ENCODE measurements around the gene PPM1F. TPM values are rescaled to one million over a fixed set of nuclear protein-coding genes. Genes with fewer than 3 reads are reported as not detected.
A peak's percentile ranks its signal among the peaks of the same experiment; 100 is the strongest.

The PPM1F gene
- total RNA-seq, 1 donor, result 30.6 TPM

DNA sequence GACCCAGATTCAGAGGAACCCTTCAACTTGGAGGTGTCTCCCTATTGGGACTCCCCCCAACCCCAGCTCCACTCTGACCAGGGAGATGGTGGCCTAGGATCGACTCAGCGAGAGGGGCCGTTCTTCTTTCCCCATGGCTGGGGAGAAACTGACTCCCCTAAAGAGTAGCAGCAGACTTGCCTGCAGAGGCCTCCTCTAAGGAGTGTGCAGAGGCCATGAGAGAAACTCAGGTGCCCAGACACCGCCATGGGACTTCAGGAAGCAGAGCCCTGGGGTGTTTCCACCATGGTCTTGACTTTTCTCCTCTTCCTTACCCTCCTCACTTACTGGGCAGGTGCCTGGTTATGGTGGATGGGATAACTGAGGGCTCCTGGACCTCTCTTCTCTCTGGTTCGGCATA lies 32.6 kb upstream of the PPM1F start:
- no peak overlapping the region for H3K4me3 ChIP-seq (ENCODE audit: low read depth, low read length)
- TF ChIP-seq, protein P1, sequence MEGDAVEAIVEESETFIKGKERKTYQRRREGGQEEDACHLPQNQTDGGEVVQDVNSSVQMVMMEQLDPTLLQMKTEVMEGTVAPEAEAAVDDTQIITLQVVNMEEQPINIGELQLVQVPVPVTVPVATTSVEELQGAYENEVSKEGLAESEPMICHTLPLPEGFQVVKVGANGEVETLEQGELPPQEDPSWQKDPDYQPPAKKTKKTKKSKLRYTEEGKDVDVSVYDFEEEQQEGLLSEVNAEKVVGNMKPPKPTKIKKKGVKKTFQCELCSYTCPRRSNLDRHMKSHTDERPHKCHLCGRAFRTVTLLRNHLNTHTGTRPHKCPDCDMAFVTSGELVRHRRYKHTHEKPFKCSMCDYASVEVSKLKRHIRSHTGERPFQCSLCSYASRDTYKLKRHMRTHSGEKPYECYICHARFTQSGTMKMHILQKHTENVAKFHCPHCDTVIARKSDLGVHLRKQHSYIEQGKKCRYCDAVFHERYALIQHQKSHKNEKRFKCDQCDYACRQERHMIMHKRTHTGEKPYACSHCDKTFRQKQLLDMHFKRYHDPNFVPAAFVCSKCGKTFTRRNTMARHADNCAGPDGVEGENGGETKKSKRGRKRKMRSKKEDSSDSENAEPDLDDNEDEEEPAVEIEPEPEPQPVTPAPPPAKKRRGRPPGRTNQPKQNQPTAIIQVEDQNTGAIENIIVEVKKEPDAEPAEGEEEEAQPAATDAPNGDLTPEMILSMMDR (IDR thresholded peaks at IDR 0.05; ENCODE audit: insufficient read depth, low read length), result no peak
- no peak for DNase-seq (ENCODE audit: low read depth)

DNA sequence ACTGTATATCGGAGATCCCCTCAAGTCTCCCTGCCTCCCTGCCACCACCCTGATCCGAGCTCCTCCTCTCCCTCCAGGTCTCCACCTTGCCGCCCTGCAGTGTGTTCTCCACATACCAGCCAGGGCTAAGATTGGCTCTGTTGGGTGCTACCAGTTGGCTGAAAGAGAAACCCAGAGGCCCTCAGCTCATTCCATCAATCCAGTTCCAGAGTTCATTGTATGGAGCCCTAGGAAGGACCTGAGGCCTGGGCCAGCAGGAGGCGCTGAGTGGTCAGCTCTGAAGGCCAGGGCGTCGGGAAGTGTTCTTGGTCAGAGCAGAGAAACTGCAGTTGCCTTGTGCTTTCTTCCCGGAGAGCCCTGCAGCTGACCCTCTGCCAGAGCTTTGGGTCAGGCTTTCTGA lies 32.1 kb upstream of the PPM1F start:
- peak; percentile 43 for DNase-seq (ENCODE audit: low read depth)
- TF ChIP-seq, protein P1 (IDR thresholded peaks at IDR 0.05; ENCODE audit: insufficient read depth, low read length), result peak; percentile 54
- H3K4me3 ChIP-seq (ENCODE audit: low read depth, low read length), result no peak overlapping the region

DNA sequence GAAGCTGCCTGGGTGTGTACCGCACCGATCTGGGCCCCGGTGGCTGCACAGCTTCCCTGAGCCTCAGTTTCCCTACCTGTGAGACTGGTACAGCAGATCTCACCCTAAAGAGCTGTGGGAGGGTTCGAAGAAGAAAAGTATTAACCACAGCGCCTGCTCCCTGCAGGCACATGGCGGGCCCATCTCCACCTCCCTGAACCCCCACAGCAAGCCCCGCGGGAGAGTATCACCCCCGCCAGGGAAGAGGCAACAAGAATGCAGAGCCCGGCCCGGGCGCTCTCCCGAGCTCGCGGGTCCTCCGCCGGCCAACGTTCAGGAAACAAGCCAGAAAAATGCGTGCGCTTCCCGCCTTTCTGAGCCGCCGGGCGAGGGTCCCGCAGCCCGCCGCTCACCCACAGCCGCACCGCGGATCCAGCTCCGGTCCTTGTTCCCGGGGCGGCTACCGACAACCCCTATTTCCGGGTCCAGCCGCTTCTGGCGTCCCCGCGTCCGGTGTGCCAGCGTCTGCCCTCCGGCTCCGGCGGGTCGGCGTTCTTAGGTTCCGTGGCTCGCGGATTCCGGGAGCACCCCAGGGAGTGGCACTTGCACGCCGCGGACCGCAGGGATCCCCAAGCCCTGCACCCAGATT lies 29.8 kb upstream of the PPM1F start, which contains the start of gene TOP3B:
Gene TOP3B (minus strand): TSS at position 450 of the 628 bp plus-strand sequence. CDS start 7,078 bp downstream, outside the sequence.
- H3K4me3 ChIP-seq (ENCODE audit: low read depth, low read length), result peak within 1 kb of the TSS; percentile 99
- TF ChIP-seq, protein P1 (IDR thresholded peaks at IDR 0.05; ENCODE audit: insufficient read depth, low read length), result no peak
- peak; percentile 77 for DNase-seq (ENCODE audit: low read depth)

DNA sequence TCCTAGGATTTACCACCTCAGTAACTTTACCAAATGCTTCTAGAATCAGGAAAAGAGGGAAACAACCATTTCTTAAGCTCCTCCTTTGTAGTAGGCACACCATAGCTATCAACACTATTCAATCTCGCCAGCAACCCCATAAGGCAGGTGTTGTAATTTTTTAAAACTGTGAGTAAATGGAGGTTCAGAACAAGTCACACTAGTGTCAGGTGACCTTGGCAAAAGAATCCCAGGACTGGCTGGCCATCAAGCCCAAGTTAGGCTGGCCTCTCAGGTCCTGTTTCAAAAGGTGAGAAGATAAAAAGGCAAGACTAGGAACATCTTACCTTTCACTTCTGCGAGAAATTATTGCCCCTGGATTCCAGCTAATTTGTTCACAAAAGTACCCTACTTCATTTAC lies 29.2 kb upstream of the PPM1F start:
- TF ChIP-seq, protein P1 (IDR thresholded peaks at IDR 0.05; ENCODE audit: insufficient read depth, low read length), result no peak
- H3K4me3 ChIP-seq (ENCODE audit: low read depth, low read length), result peak overlapping the region; percentile 99
- DNase-seq (ENCODE audit: low read depth), result no peak

DNA sequence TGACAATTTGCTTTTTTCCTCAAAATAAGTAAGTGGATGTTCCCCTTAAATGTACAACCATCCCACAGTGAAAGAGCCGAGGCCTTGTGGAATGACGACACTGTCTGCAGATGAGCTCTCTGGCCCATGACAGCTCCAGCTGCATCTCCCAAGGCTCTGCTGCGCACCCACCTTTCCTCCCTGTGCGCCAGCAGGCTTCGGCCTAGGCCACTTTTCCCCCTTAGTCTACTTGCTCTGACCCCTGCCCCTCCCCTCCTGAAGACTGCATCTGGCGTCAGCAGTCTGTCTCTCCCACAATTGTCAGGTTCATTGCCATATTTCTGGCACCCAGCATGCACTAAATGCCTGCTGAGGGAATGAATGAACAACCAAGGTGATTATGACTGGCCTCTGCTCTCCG lies 27.9 kb upstream of the PPM1F start:
- TF ChIP-seq, protein P1 (IDR thresholded peaks at IDR 0.05; ENCODE audit: insufficient read depth, low read length), result no peak
- DNase-seq (ENCODE audit: low read depth), result no peak
- H3K4me3 ChIP-seq (ENCODE audit: low read depth, low read length), result no peak overlapping the region

DNA sequence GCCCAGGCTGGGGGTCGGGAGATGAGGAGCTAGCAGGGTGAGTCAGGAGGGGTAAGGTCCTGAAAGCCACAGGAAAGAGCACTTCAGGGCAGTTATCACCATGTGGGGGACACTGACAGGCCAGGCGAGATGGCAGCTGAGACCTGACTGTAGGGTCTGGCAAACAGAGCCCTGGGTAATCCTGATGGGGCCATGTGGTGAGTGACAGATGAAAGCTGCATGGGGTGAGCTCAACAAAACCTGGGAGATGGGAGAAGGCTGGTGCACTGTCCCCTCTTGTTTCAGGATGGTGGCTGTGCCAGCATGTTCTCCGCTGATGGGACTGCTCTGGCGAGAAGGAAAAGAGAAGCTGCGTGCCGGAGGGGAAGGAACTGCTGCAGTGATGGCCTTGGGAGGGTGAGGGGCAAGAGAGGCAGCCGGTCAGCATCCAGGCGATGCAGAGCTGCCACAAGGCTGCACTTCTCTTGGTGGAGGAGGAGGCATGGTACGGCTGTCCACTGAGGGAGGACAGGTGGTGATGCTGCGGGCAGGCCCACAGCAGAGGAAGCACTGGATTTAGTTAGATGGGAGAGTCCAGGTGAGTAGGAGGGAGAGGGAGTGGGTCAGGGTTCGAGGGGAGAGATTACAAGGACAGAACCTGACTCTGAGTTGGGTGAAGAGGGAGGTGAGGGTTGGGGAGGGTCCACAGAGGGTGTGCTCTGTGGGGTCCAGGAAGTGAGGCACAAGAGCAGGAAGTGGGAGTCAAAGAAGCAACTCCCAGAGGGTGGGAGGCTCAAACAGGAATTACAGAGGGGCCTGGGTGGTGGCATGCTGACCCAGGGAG lies 26.1 kb upstream of the PPM1F start:
- TF ChIP-seq, protein P1 (IDR thresholded peaks at IDR 0.05; ENCODE audit: insufficient read depth, low read length), result no peak
- H3K4me3 ChIP-seq (ENCODE audit: low read depth, low read length), result no peak overlapping the region
- DNase-seq (ENCODE audit: low read depth), result no peak

All from fibroblast of the aortic adventitia (primary cell).